Kasumi-1 (cell line): Measurements from ENCODE around the gene LPA.
"Not testable (repeated sequence)": the region's sequence is repeated elsewhere in the genome, so short reads cannot be mapped to it uniquely, and the experiment has no call there.

Experiments
- DNase-seq, 2 experiments: peaks; one replicate each; lab custom pipeline; 2025; lab: John Stamatoyannopoulos, UW

The LPA gene, protein sequence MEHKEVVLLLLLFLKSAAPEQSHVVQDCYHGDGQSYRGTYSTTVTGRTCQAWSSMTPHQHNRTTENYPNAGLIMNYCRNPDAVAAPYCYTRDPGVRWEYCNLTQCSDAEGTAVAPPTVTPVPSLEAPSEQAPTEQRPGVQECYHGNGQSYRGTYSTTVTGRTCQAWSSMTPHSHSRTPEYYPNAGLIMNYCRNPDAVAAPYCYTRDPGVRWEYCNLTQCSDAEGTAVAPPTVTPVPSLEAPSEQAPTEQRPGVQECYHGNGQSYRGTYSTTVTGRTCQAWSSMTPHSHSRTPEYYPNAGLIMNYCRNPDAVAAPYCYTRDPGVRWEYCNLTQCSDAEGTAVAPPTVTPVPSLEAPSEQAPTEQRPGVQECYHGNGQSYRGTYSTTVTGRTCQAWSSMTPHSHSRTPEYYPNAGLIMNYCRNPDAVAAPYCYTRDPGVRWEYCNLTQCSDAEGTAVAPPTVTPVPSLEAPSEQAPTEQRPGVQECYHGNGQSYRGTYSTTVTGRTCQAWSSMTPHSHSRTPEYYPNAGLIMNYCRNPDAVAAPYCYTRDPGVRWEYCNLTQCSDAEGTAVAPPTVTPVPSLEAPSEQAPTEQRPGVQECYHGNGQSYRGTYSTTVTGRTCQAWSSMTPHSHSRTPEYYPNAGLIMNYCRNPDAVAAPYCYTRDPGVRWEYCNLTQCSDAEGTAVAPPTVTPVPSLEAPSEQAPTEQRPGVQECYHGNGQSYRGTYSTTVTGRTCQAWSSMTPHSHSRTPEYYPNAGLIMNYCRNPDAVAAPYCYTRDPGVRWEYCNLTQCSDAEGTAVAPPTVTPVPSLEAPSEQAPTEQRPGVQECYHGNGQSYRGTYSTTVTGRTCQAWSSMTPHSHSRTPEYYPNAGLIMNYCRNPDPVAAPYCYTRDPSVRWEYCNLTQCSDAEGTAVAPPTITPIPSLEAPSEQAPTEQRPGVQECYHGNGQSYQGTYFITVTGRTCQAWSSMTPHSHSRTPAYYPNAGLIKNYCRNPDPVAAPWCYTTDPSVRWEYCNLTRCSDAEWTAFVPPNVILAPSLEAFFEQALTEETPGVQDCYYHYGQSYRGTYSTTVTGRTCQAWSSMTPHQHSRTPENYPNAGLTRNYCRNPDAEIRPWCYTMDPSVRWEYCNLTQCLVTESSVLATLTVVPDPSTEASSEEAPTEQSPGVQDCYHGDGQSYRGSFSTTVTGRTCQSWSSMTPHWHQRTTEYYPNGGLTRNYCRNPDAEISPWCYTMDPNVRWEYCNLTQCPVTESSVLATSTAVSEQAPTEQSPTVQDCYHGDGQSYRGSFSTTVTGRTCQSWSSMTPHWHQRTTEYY (N-terminal part only)

GRCh38 chr6:160664198-160664597 is at the start of gene LPA:
Gene LPA, minus strand, starts transcription at chr6:160664275. Its CDS starts 61 bp downstream, at chr6:160664214.
- not testable (repeated sequence) for DNase-seq

DNA sequence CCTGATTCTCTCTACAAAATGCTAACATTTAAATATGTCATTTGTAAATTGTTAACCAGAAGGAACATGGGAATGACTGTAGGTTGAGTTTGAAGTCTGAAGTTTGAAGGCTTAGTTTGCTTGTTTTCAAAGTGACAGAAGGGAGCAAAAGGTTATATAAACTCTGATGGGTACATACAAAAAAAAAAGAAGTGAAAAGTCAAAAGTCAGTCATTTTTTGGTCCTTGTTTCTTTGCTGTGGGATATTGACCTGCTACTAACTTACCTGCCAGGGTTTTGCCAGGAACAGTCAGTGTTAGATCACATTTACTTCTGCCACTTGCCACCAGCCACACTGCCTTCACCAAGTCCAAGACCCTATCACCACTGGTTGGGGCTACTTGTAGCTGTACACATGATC is 44.9 kb upstream of the LPA start:
- DNase-seq = not testable (repeated sequence)

DNA sequence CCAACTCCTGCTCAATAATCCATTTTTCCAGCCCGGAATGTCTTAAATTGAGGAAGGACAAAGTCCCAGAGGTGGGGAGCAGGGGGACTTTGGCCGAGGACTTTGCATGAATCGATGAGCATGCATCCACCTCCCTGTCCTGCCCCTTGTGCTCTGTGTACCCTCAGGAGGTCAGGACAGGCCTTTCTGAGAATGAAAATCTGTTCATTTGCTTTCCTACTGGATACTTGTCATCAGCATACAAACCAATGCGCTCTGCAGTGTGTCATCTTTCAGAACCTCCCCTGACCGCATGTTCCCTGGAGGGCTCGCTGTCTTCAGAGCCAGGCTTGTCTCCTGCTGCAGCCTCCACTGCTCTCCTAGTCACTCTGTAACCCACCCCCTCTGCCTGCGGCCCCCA is 40.6 kb upstream of the LPA start:
- not testable (repeated sequence) for DNase-seq

DNA sequence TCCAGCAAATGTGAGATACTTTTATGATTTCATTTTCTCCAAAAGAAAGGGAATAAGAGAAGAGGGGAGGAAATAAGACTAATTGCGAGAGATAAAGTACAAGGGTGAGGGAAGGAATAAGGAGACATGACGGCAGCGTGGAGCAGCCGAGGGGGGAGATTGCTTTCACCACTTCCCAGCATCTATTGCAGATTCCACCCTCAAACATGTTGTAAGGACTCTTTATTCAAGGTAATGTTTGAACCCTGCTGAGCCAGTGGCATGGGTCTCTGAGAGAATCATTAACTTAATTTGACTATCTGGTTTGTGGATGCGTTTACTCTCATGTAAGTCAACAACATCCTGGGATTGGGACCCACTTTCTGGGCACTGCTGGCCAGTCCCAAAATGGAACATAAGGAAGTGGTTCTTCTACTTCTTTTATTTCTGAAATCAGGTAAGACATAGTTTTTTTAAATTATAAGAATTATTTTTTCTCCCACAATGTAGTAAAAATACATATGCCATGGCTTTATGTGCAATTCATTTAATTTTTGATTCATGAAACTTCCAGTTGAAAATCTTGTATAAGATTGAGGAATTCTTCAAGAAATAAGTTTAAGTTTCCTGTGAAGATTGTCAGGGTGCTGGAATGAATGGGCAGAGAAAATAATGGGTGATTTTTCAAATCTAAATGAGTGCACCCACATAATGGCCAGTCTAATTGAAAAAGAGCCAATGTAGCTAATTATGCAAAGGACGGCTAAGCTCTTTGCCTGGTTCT is 38.0 kb upstream of the LPA start, which contains the start of gene PLG:
TSS of gene PLG (plus strand) at position 327 of the 763 bp plus-strand sequence. CDS start at position 388, 61 bp downstream.
- DNase-seq = not testable (repeated sequence)

GRCh38 chr6:160697826-160698225 is 33.8 kb upstream of the LPA start:
- no peak for DNase-seq

GRCh38 chr6:160696884-160697283 is 32.8 kb upstream of the LPA start:
- not testable (repeated sequence) for DNase-seq

GRCh38 chr6:160695622-160696021 is 31.5 kb upstream of the LPA start:
- DNase-seq = not testable (repeated sequence)

DNA sequence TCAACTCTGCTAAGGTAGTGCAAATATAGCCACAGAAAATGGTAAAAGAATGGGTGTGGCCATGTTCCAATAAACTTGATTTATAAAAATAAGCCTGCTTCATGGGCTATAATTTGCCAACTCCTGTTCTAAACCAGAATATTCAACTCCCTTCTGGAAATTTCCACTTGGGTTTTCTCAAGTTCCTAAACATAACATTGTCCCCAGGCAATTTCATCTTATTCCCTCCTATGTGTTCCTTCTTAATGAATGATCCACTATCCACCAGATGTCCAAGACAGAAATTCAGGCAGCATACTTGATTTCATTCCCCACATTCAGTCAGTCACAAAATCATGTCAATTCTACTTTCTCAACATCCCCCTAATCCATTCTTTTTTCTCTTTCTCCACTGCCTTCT is 30.9 kb upstream of the LPA start:
- DNase-seq = not testable (repeated sequence)

GRCh38 chr6:160692369-160692959 is 28.4 kb upstream of the LPA start:
- no peak for DNase-seq

- DNase-seq = no peak
Measured at GRCh38 chr6:160691617-160692016, 27.5 kb upstream of the LPA start.

GRCh38 chr6:160690458-160690857 is 26.4 kb upstream of the LPA start:
- DNase-seq = no peak

- no peak for DNase-seq
Measured at GRCh38 chr6:160685762-160686450, 21.8 kb upstream of the LPA start.

- not testable (repeated sequence) for DNase-seq
Measured at GRCh38 chr6:160685101-160685761, 21.2 kb upstream of the LPA start.

GRCh38 chr6:160679402-160679769 is 15.3 kb upstream of the LPA start:
- DNase-seq = no peak

DNA sequence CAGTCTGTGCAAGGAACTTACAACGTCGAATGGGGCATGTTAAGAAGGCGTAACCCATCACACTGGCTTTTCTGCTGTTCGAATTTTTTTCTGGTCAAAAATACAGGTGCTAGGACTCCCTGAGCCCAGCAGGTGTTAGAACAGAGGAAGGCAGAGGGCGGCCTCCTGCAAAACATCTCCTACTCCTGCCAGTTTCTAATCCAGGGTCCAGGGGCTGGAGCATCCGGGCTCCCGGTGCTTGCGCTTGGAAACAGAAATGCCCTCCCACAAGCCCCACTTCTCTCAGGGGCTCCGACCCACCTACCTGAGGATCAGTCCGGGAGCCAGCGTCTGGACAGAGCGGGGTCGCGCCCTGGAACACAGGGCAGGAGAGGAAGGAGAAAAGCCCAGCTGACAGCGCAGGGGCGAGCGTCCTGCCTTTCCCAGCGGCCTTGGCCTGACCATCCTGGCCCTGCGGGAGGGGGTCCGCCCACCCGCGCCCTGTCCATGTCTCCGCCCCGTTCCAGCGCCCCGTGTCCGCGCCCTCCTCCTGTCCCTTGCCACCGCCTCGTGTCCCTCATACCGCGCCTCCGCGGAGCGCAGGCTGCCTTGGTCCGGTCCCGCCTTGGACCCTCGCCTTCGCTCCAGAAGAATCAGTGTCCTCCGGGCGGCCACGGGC is 14.8 kb upstream of the LPA start:
- no peak for DNase-seq

GRCh38 chr6:160678230-160678629 is 14.2 kb upstream of the LPA start:
- no peak for DNase-seq

DNA sequence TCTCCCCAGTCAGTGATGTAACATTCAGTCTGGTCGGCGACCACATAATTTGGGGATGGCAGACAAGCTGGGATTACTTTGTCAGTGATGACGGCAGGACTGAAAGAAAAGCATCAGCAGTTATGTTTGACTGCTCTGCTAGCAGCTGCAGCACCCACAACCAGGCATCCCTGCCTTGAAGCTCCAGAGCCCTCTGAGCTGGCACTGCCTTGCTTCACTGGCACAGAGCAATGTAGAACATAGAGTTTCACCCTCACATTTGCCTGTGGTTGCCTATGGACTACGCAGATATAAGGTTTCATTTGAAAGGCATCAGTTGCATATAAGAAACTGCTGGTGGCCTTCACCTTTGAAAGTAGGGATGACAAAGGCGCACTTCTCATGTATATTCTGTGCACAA is 12.3 kb upstream of the LPA start:
- not testable (repeated sequence) for DNase-seq

DNA sequence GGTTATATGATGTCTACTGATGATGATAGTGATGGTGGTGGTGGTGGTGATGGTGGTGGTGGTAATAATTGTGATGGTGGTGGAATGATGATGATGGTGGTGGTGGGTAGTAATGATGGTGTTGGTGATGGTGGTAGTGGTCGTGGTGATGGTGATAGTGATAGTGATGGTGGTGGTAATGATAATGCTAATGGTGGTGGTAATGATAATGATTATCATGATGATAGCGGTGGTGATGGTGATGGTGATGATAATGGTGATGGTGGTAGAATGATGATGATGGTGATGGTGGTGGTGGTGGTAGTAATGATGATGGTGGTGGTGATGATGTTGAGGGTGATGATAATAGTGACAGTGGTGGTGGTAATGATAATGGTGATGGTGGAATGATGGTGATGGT is 4.5 kb upstream of the LPA start:
- DNase-seq = no peak
